Measurements from ENCODE around the gene SYT15. TPM values are rescaled to one million over a fixed set of nuclear protein-coding genes. Genes with fewer than 3 reads are reported as not detected.
A peak's percentile ranks its signal among the peaks of the same experiment; 100 is the strongest.

The SYT15 gene
- total and polyA plus RNA-seq, 10 donors, result 0.20 to 8.4 (median 2.4) TPM

DNA sequence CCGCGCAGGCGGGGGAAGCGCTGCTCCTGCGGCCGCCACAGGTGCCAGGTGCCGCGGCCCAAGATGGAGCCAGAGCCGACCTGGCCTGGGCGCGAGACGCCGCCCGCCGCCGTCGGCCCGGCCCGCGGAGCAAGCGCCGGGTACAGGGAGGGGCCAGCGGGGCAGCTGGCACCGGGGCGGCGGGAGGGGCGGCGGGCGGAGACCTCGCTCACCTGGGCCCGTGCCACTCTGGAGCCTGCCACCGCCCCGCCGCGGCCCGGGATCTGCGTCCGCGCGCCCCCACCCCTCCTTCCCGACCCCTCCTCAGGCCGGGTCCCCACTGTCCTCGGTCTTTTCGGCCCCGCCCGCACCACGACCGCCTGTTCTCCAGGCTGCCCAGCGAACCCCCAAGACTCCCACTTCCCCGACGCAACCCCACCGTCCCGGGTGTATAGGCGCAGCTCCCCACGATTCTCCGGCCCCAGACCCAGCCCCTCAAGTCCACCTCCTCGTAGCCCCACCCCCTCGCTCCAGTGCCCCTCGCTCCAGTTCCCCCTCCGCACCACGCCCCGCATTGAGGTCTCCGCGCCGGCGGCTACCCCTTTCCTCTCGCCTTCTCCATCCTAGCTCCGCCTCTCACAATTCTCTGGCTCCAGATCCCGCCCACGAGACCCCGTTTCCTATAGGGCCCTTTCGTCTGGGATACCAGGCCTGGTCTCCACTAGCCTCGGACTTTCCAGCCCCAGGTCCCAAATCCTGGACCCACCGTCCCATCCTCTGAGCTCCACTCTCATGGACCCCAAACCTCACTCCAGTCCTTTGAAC, 22.2 kb upstream of the SYT15 start, which contains the start of gene GPRIN2:
Gene GPRIN2 (minus strand): TSS at position 144 of the 804 bp plus-strand sequence. CDS start 5,922 bp downstream, outside the sequence.
- no peaks in the 10 kb centered on the region for H3K9me3 ChIP-seq
- WGBS, 5 donors, result 5 to 7% (median 5%) methylated on average over 73 to 74 of the region's 74 CpGs
- intact Hi-C loops (cut with DNase I; ENCODE audit: low total_unique reads), result no loop called here
- TF ChIP-seq POLR2AphosphoS5 (IDR thresholded peaks at IDR 0.05) (no peak), POLR2A (IDR thresholded peaks at IDR 0.05) (no peak)
- TF ChIP-seq, protein P1, sequence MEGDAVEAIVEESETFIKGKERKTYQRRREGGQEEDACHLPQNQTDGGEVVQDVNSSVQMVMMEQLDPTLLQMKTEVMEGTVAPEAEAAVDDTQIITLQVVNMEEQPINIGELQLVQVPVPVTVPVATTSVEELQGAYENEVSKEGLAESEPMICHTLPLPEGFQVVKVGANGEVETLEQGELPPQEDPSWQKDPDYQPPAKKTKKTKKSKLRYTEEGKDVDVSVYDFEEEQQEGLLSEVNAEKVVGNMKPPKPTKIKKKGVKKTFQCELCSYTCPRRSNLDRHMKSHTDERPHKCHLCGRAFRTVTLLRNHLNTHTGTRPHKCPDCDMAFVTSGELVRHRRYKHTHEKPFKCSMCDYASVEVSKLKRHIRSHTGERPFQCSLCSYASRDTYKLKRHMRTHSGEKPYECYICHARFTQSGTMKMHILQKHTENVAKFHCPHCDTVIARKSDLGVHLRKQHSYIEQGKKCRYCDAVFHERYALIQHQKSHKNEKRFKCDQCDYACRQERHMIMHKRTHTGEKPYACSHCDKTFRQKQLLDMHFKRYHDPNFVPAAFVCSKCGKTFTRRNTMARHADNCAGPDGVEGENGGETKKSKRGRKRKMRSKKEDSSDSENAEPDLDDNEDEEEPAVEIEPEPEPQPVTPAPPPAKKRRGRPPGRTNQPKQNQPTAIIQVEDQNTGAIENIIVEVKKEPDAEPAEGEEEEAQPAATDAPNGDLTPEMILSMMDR (IDR thresholded peaks at IDR 0.05 in 8 of 11, conservative IDR thresholded peaks at IDR 0.05 in 3 of 11), result no peak
- DNase-seq, result peak; percentile 75
- no peaks in the 10 kb centered on the region for H3K36me3 ChIP-seq
- H3K27me3 ChIP-seq (replicated peaks in 1 of 7), result peaks cover 15 to 80% (median 50%) of the 10 kb centered on the region in 7 donors
- no peak within 1 kb of the TSS for H3K27ac ChIP-seq
- H3K4me3 ChIP-seq, result peak within 1 kb of the TSS in 7 of 8 donors; percentile 20 to 63 (median 28)
- peaks cover 0 to 19% (median 12%) of the 10 kb centered on the region in 6 donors for H3K4me1 ChIP-seq

- no peak for TF ChIP-seq POLR2AphosphoS5 (IDR thresholded peaks at IDR 0.05)
- TF ChIP-seq, protein P1 (IDR thresholded peaks at IDR 0.05 in 8 of 11, conservative IDR thresholded peaks at IDR 0.05 in 3 of 11), result no peak
- no peak overlapping the region for H3K27ac ChIP-seq
- intact Hi-C loops (cut with DNase I; ENCODE audit: low total_unique reads), result no loop called here
- H3K36me3 ChIP-seq, result no peaks in the 10 kb centered on the region
- peaks cover 0 to 19% (median 12%) of the 10 kb centered on the region in 6 donors for H3K4me1 ChIP-seq
- peaks cover 15 to 78% (median 50%) of the 10 kb centered on the region in 7 donors for H3K27me3 ChIP-seq (replicated peaks in 1 of 7)
- H3K4me3 ChIP-seq, result peak overlapping the region in 1 of 8 donors; percentile 63
- DNase-seq, result peak; percentile 80
- H3K9me3 ChIP-seq, result no peaks in the 10 kb centered on the region
- WGBS, 5 donors, result 88 to 91% (median 90%) methylated on average over 33 of the region's 33 CpGs
Observed at GRCh38 chr10:46557319-46558121, 21.4 kb upstream of the SYT15 start.

DNA sequence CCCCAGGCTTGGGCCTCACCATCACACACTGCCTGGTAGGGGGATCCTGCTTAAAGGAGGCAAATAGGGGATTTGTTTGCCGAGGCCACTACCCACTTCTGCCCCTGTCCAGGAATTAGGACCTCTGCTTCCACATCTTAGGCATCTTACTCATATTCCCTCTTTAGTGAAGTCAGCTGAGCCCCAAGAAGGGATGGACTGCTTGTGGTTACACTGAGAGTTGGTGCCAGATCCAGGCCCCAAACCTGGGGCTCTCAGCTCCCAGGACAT, 20.9 kb upstream of the SYT15 start:
- Histone ChIP-seq H3K4me3 (no peak overlapping the region), H3K4me1 (peaks cover 0 to 19% (median 12%) of the 10 kb centered on the region in 6 donors), H3K27ac (no peak overlapping the region), H3K9me3 (no peaks in the 10 kb centered on the region), H3K36me3 (no peaks in the 10 kb centered on the region), H3K27me3 (replicated peaks in 1 of 7) (peaks cover 15 to 76% (median 50%) of the 10 kb centered on the region in 7 donors)
- TF ChIP-seq, protein P1 (IDR thresholded peaks at IDR 0.05 in 8 of 11, conservative IDR thresholded peaks at IDR 0.05 in 3 of 11), result no peak
- no peak for TF ChIP-seq POLR2AphosphoS5 (IDR thresholded peaks at IDR 0.05)
- no peak for TF ChIP-seq POLR2A (IDR thresholded peaks at IDR 0.05)
- intact Hi-C loops (cut with DNase I; ENCODE audit: low total_unique reads), result no loop called here
- no peak for DNase-seq
- WGBS, 5 donors, result 30 to 53% (median 38%) methylated on average over 1 of the region's 1 CpG

All from spleen (tissue), 11 donors.